HG03039 (cell line): Measurements from ENCODE around the gene ARHGEF39.

ENCODE experiments used
- ATAC-seq: cut with Tn5 transposase; IDR thresholded peaks from one replicate; pipeline ENCODE4 v1.9.1; 2021; ENCODE audit warnings: mild to moderate bottlenecking, moderate library complexity; ENCODE audit not compliant: unreplicated experiment

The ARHGEF39 gene

GRCh38 chr9:35679091-35679490 lies 14.1 kb upstream of the ARHGEF39 start:
- ATAC-seq = no peak

- ATAC-seq = no peak
Measured at GRCh38 chr9:35675732-35676392, 10.9 kb upstream of the ARHGEF39 start.

GRCh38 chr9:35675204-35675603 lies 10.2 kb upstream of the ARHGEF39 start:
- ATAC-seq = no peak

GRCh38 chr9:35674025-35674361 lies 9.0 kb upstream of the ARHGEF39 start:
- no peak for ATAC-seq

GRCh38 chr9:35673132-35674024 lies 8.4 kb upstream of the ARHGEF39 start, which contains the start of gene CA9:
Gene CA9 (plus strand): TSS chr9:35673928. CDS start chr9:35673960, 32 bp downstream.
- no peak for ATAC-seq

GRCh38 chr9:35669331-35670145 lies 4.5 kb upstream of the ARHGEF39 start:
- no peak for ATAC-seq

- ATAC-seq = no peak
Measured at GRCh38 chr9:35667939-35668338, 2.9 kb upstream of the ARHGEF39 start.

GRCh38 chr9:35666549-35666948 lies 1.6 kb upstream of the ARHGEF39 start:
- ATAC-seq = no peak

- ATAC-seq = no peak
Measured at GRCh38 chr9:35666045-35666444, 1.1 kb upstream of the ARHGEF39 start.

GRCh38 chr9:35665471-35665818 lies 450 bp upstream of the ARHGEF39 start:
- ATAC-seq = no peak

- ATAC-seq = no peak
Measured at GRCh38 chr9:35662437-35662836, 2.6 kb downstream of the ARHGEF39 start.

GRCh38 chr9:35661756-35662350 lies 3.1 kb downstream of the ARHGEF39 start:
- ATAC-seq = no peak

- ATAC-seq = no peak
Measured at GRCh38 chr9:35660966-35661415, 4.0 kb downstream of the ARHGEF39 start.

GRCh38 chr9:35659340-35659739 lies 5.7 kb downstream of the ARHGEF39 start:
- ATAC-seq = no peak

- no peak for ATAC-seq
Measured at GRCh38 chr9:35658968-35659220, 6.1 kb downstream of the ARHGEF39 start.

- peak; percentile 62 for ATAC-seq
Measured at GRCh38 chr9:35658137-35658967, 6.6 kb downstream of the ARHGEF39 start, which contains the start of gene CCDC107. Gene CCDC107 (plus strand): TSS chr9:35658292. CDS start chr9:35658380, 88 bp downstream.

GRCh38 chr9:35657546-35658136 lies 7.4 kb downstream of the ARHGEF39 start, which contains the start of gene RMRP:
Gene RMRP (minus strand): TSS chr9:35658019.
- peak; percentile 76 for ATAC-seq

GRCh38 chr9:35656831-35657545 lies 8.0 kb downstream of the ARHGEF39 start:
- no peak for ATAC-seq

- ATAC-seq = no peak
Measured at GRCh38 chr9:35656348-35656747, 8.6 kb downstream of the ARHGEF39 start.
